ENCODE measurements around the gene ALDH4A1.
"Not testable (repeated sequence)": the region's sequence is repeated elsewhere in the genome, so short reads cannot be mapped to it uniquely, and the experiment has no call there.

Gene ALDH4A1

GRCh38 chr1:18898567-18898966 lies 3.8 kb downstream of the ALDH4A1 start:
- TF ChIP-seq CTCF (conservative IDR thresholded peaks at IDR 0.05; ENCODE audit: low read depth, low read length): no peak
- no peak overlapping the region for H3K4me3 ChIP-seq (ENCODE audit: low read length)
- no peak for DNase-seq (ENCODE audit: low read depth)

- H3K4me3 ChIP-seq (ENCODE audit: low read length): no peak overlapping the region
- TF ChIP-seq CTCF (conservative IDR thresholded peaks at IDR 0.05; ENCODE audit: low read depth, low read length): no peak
- no peak for DNase-seq (ENCODE audit: low read depth)
Observed at GRCh38 chr1:18895317-18895716, 7.0 kb downstream of the ALDH4A1 start.

GRCh38 chr1:18893120-18893519 lies 9.2 kb downstream of the ALDH4A1 start:
- no peak for TF ChIP-seq CTCF (conservative IDR thresholded peaks at IDR 0.05; ENCODE audit: low read depth, low read length)
- H3K4me3 ChIP-seq (ENCODE audit: low read length): no peak overlapping the region
- no peak for DNase-seq (ENCODE audit: low read depth)

GRCh38 chr1:18891858-18892257 lies 10.5 kb downstream of the ALDH4A1 start:
- DNase-seq (ENCODE audit: low read depth); H3K4me3 ChIP-seq (ENCODE audit: low read length): not testable (repeated sequence)

GRCh38 chr1:18891426-18891780 lies 11.0 kb downstream of the ALDH4A1 start:
- DNase-seq (ENCODE audit: low read depth): no peak
- no peak for TF ChIP-seq CTCF (conservative IDR thresholded peaks at IDR 0.05; ENCODE audit: low read depth, low read length)
- H3K4me3 ChIP-seq (ENCODE audit: low read length): no peak overlapping the region

GRCh38 chr1:18890706-18891425 lies 11.5 kb downstream of the ALDH4A1 start:
- no peak for DNase-seq (ENCODE audit: low read depth)
- TF ChIP-seq CTCF (conservative IDR thresholded peaks at IDR 0.05; ENCODE audit: low read depth, low read length): no peak
- H3K4me3 ChIP-seq (ENCODE audit: low read length): no peak overlapping the region

GRCh38 chr1:18886003-18886335 lies 16.4 kb downstream of the ALDH4A1 start:
- DNase-seq (ENCODE audit: low read depth): no peak
- no peak for TF ChIP-seq CTCF (conservative IDR thresholded peaks at IDR 0.05; ENCODE audit: low read depth, low read length)
- no peak overlapping the region for H3K4me3 ChIP-seq (ENCODE audit: low read length)

Measured in retinal pigment epithelial cell (primary cell).